ENCODE results near the gene SCRN2. TPM values are rescaled to one million over a fixed set of nuclear protein-coding genes. Genes with fewer than 3 reads are reported as not detected.

SCRN2 gene
- 30.8 and 33.7 TPM in 2 replicates for total RNA-seq

GRCh38 chr17:47840742-47841487 is at the start of gene SCRN2:
SCRN2 (minus strand) TSS chr17:47841273; CDS start chr17:47840843, 430 bp downstream.

GRCh38 chr17:47850692-47851573 is 9.9 kb upstream of the SCRN2 start, which contains the start of gene SP6:
SP6 (minus strand) TSS chr17:47851163; CDS start chr17:47848429, 2,734 bp downstream.

GRCh38 chr17:47831003-47831933 is 9.8 kb downstream of the SCRN2 start, which contains the start of the genes LRRC46 and MRPL10:
LRRC46 (plus strand) TSS chr17:47831670; CDS start chr17:47831990, 320 bp downstream.
MRPL10 (minus strand) TSS chr17:47831541; CDS start chr17:47831511, 30 bp downstream.

GRCh38 chr17:47821424-47822391 is 19.4 kb downstream of the SCRN2 start, which contains the start of gene OSBPL7:
OSBPL7 (minus strand) TSS chr17:47821794; CDS start chr17:47820278, 1,516 bp downstream.

Other genes starting within 250 kb of the SCRN2 start
- 545 and 705 TPM in 2 replicates for gene KPNB1, start 191.4 kb downstream of the SCRN2 start, total RNA-seq
- gene TBKBP1, start 147.1 kb downstream of the SCRN2 start, total RNA-seq: 9.3 and 12.9 TPM in 2 replicates
- gene TBX21, start 108.0 kb downstream of the SCRN2 start, total RNA-seq: 0.29 TPM in 1 of 2 replicates, not detected in the other
- gene OSBPL7, start 19.5 kb downstream of the SCRN2 start, total RNA-seq: 3.5 and 4.3 TPM in 2 replicates
- gene MRPL10, start 9.7 kb downstream of the SCRN2 start, total RNA-seq: 30.6 and 56.2 TPM in 2 replicates
- gene LRRC46, start 9.6 kb downstream of the SCRN2 start, total RNA-seq: 0.22 and 0.29 TPM in 2 replicates
- 0.22 and 0.43 TPM in 2 replicates for gene SP6, start 9.9 kb upstream of the SCRN2 start, total RNA-seq
- 3.7 and 6.6 TPM in 2 replicates for gene SP2, start 55.0 kb upstream of the SCRN2 start, total RNA-seq
- 37.9 and 52.0 TPM in 2 replicates for gene PNPO, start 100.3 kb upstream of the SCRN2 start, total RNA-seq
- gene PRR15L, start 116.6 kb upstream of the SCRN2 start, total RNA-seq: not detected in 2 replicates
- 45.5 and 85.3 TPM in 2 replicates for gene CDK5RAP3, start 129.8 kb upstream of the SCRN2 start, total RNA-seq
- 35.1 and 90.2 TPM in 2 replicates for gene COPZ2, start 196.5 kb upstream of the SCRN2 start, total RNA-seq
- gene NFE2L1, start 207.1 kb upstream of the SCRN2 start, total RNA-seq: 107 and 420 TPM in 2 replicates